PC-3 (cell line): ENCODE data around the gene TCTN2.

Experiments used
- EZH2 ChIP-seq: fragments of 300-600 bp; sonication (generic); IDR thresholded peaks from one replicate; pipeline ENCODE4 v1.6.1; 2017; ENCODE audit warnings: antibody characterized with exemption, mild to moderate bottlenecking, low read length; ENCODE audit not compliant: unreplicated experiment
- TF ChIP-seq, protein P1 (sequence below): fragments of 300-600 bp; sonication (generic); conservative IDR thresholded peaks from 2 replicates; pipeline ENCODE4 v1.5.1; 2017; ENCODE audit warnings: antibody characterized with exemption, low read depth, mild to moderate bottlenecking, low read length

- TF ChIP-seq, protein P1, sequence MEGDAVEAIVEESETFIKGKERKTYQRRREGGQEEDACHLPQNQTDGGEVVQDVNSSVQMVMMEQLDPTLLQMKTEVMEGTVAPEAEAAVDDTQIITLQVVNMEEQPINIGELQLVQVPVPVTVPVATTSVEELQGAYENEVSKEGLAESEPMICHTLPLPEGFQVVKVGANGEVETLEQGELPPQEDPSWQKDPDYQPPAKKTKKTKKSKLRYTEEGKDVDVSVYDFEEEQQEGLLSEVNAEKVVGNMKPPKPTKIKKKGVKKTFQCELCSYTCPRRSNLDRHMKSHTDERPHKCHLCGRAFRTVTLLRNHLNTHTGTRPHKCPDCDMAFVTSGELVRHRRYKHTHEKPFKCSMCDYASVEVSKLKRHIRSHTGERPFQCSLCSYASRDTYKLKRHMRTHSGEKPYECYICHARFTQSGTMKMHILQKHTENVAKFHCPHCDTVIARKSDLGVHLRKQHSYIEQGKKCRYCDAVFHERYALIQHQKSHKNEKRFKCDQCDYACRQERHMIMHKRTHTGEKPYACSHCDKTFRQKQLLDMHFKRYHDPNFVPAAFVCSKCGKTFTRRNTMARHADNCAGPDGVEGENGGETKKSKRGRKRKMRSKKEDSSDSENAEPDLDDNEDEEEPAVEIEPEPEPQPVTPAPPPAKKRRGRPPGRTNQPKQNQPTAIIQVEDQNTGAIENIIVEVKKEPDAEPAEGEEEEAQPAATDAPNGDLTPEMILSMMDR, result no peak
- TF ChIP-seq EZH2, result no peak
Observed at GRCh38 chr12:123683964-123684363, 13.1 kb downstream of the TCTN2 start.
